H9 (cell line): Measurements from ENCODE around the gene TMEM151A. TPM values are rescaled to one million over a fixed set of nuclear protein-coding genes. Genes with fewer than 3 reads are reported as not detected.

ENCODE experiments used
- DNase-seq: peaks from one replicate; pipeline ENCODE4 v3.0.0-alpha.2; 2017
- H2AFZ ChIP-seq: one replicate; pipeline ENCODE4 v1.6.1; 2013; ENCODE audit warnings: mild to moderate bottlenecking, low read length, control low read depth, moderate library complexity
- H2AK5ac ChIP-seq: 2 replicates; pipeline ENCODE4 v1.6.1; 2013; ENCODE audit warnings: low read length, control low read depth, mixed read lengths; ENCODE audit not compliant: insufficient read length
- H2BK120ac ChIP-seq: one replicate; pipeline ENCODE4 v1.6.1; 2013; ENCODE audit warnings: low read depth, mild to moderate bottlenecking, low read length, control low read depth, inconsistent platforms; ENCODE audit not compliant: poor library complexity, severe bottlenecking
- H2BK12ac ChIP-seq: 2 replicates; pipeline ENCODE4 v1.6.1; 2013; ENCODE audit warnings: low read length, control low read depth, mixed read lengths, low read depth; ENCODE audit not compliant: insufficient read length
- H2BK15ac ChIP-seq: 2 replicates; pipeline ENCODE4 v1.6.1; 2013; ENCODE audit warnings: low read depth, low read length, control low read depth
- H2BK20ac ChIP-seq: one replicate; pipeline ENCODE4 v1.6.1; 2013; ENCODE audit warnings: low read depth, mild to moderate bottlenecking, low read length, control low read depth, inconsistent platforms; ENCODE audit not compliant: poor library complexity, severe bottlenecking
- H2BK5ac ChIP-seq: 2 replicates; pipeline ENCODE4 v1.6.1; 2013; ENCODE audit warnings: low read length, control low read depth, mixed read lengths; ENCODE audit not compliant: insufficient read length
- H3K14ac ChIP-seq: 2 replicates; pipeline ENCODE4 v1.6.1; 2013; ENCODE audit warnings: low read length, control low read depth; ENCODE audit not compliant: insufficient read depth
- H3K18ac ChIP-seq: 2 replicates; pipeline ENCODE4 v1.6.1; 2013; ENCODE audit warnings: low read depth, mild to moderate bottlenecking, mixed read lengths, low read length, control low read depth; ENCODE audit not compliant: insufficient read length
- H3K23ac ChIP-seq: 2 replicates; pipeline ENCODE4 v1.6.1; 2013; ENCODE audit warnings: low read length, control low read depth, mixed read lengths, low read depth; ENCODE audit not compliant: insufficient read length
- H3K23me2 ChIP-seq: 2 replicates; pipeline ENCODE4 v1.6.1; 2013; ENCODE audit warnings: low read depth, mild to moderate bottlenecking, mixed read lengths, low read length, control low read depth; ENCODE audit not compliant: insufficient read length, poor library complexity, severe bottlenecking
- H3K27ac ChIP-seq: 2 replicates; pipeline ENCODE4 v1.5.1; 2013; ENCODE audit warnings: low read length, control low read depth, mixed read lengths, low read depth; ENCODE audit not compliant: insufficient read length
- H3K27me3 ChIP-seq: 2 replicates; pipeline ENCODE4 v1.6.1; 2013; ENCODE audit warnings: low read length, control low read depth, inconsistent platforms; ENCODE audit not compliant: insufficient read depth
- H3K4ac ChIP-seq: 2 replicates; pipeline ENCODE4 v1.6.1; 2013; ENCODE audit warnings: low read depth, mild to moderate bottlenecking, control low read depth, inconsistent platforms, low read length, moderate library complexity
- H3K4me1 ChIP-seq: 2 replicates; pipeline ENCODE4 v1.6.1; 2013; ENCODE audit warnings: low read length, control low read depth, inconsistent platforms; ENCODE audit not compliant: insufficient read depth
- H3K4me2 ChIP-seq: 2 replicates; pipeline ENCODE4 v1.6.1; 2013; ENCODE audit warnings: low read length, control low read depth, mixed read lengths; ENCODE audit not compliant: insufficient read length, insufficient read depth
- H3K56ac ChIP-seq: 2 replicates; pipeline ENCODE4 v1.6.1; 2013; ENCODE audit warnings: low read depth, mild to moderate bottlenecking, mixed read lengths, low read length, control low read depth; ENCODE audit not compliant: insufficient read length
- H3K79me1 ChIP-seq: 2 replicates; pipeline ENCODE4 v1.6.1; 2013; ENCODE audit warnings: low read depth, mild to moderate bottlenecking, moderate library complexity, low read length, control low read depth, inconsistent platforms; ENCODE audit not compliant: insufficient read depth, poor library complexity, severe bottlenecking
- H3K79me2 ChIP-seq: 2 replicates; pipeline ENCODE4 v1.6.1; 2013; ENCODE audit warnings: low read length, control low read depth, inconsistent platforms; ENCODE audit not compliant: insufficient read depth
- H3K9ac ChIP-seq: 2 replicates; pipeline ENCODE4 v1.6.1; 2013; ENCODE audit warnings: low read length, control low read depth, mixed read lengths; ENCODE audit not compliant: insufficient read length; ENCODE audit errors: extremely low read depth
- H3K9me3 ChIP-seq: one replicate; pipeline ENCODE4 v1.6.1; 2013; ENCODE audit warnings: low read depth, low read length, inconsistent platforms; ENCODE audit not compliant: control insufficient read depth
- H3T11ph ChIP-seq: one replicate; pipeline ENCODE4 v1.6.1; 2013; ENCODE audit warnings: mild to moderate bottlenecking, low read length, control low read depth, inconsistent platforms
- H4K20me1 ChIP-seq: one replicate; pipeline ENCODE4 v1.6.1; 2013; ENCODE audit not compliant: control insufficient read depth, insufficient read length, insufficient read depth
- H4K5ac ChIP-seq: 2 replicates; pipeline ENCODE4 v1.6.1; 2013; ENCODE audit warnings: low read depth, mild to moderate bottlenecking, mixed read lengths, low read length, control low read depth; ENCODE audit not compliant: insufficient read length
- H4K8ac ChIP-seq: replicated peaks from 2 replicates; pipeline ENCODE4 v1.6.1; 2013; ENCODE audit warnings: low read length, control low read depth, mixed read lengths, low read depth; ENCODE audit not compliant: insufficient read length
- H4K91ac ChIP-seq: 2 replicates; pipeline ENCODE4 v1.6.1; 2013; ENCODE audit warnings: low read depth, mild to moderate bottlenecking, moderate library complexity, mixed read lengths, low read length, control low read depth; ENCODE audit not compliant: insufficient read length
- H3K27ac Mint-ChIP-seq, 3 experiments: 2 replicates in 2 of 3; 3 replicates in 1 of 3; pipeline ENCODE4 v1.8.0; 2020 to 2021; ENCODE audit warnings: mixed read lengths in 3 of 3, mild to moderate bottlenecking in 1 of 3, moderate library complexity in 1 of 3
- H3K27me3 Mint-ChIP-seq: 2 replicates; pipeline ENCODE4 v1.8.0; 2021; ENCODE audit warnings: low read depth, mild to moderate bottlenecking, moderate library complexity, mixed read lengths
- H3K36me3 Mint-ChIP-seq, 3 experiments: 2 replicates in 2 of 3; 3 replicates in 1 of 3; pipeline ENCODE4 v1.8.0; 2020 to 2021; ENCODE audit warnings: low read depth in 3 of 3, mixed read lengths in 3 of 3; ENCODE audit not compliant: insufficient read depth in 1 of 3
- H3K4me1 Mint-ChIP-seq, 2 experiments: 2 replicates each; pipeline ENCODE4 v1.8.0; 2020; ENCODE audit warnings: mixed read lengths in 2 of 2
- H3K4me3 Mint-ChIP-seq, 2 experiments: 2 replicates in 1 of 2; 3 replicates in 1 of 2; pipeline ENCODE4 v1.8.0; 2020 to 2021; ENCODE audit warnings: mild to moderate bottlenecking in 2 of 2, mixed read lengths in 2 of 2, moderate library complexity in 1 of 2
- H3K9me3 Mint-ChIP-seq, 2 experiments: 2 replicates in 1 of 2; 3 replicates in 1 of 2; pipeline ENCODE4 v1.8.0; 2020; ENCODE audit warnings: mild to moderate bottlenecking in 2 of 2, mixed read lengths in 2 of 2, moderate library complexity in 1 of 2
- CTCF ChIP-seq: fragments of 200-600 bp; sonication (generic); conservative IDR thresholded peaks from 3 replicates; pipeline ENCODE4 v1.8.0; 2021; ENCODE audit warnings: antibody characterized with exemption, mild to moderate bottlenecking
- WGBS: extraction: QIAGEN DNeasy Blood & Tissue Kit; methylation state at CpG from one replicate; pipeline ENCODE4 v1.1.7; 2013; ENCODE audit warnings: missing lambda C conversion rate, low lambda C conversion rate, mixed read lengths; ENCODE audit not compliant: insufficient read length; ENCODE audit errors: extremely low coverage; 5-methylcytosine and 5-hydroxymethylcytosine counted together
- total RNA-seq: library from RNA; stranded (reverse); gene quantifications from 2 replicates; pipeline ENCODE4 v1.2.1, GENCODE V29; 2021

Gene TMEM151A
- total RNA-seq, 1 experiment from 2014 or later = 1.2 TPM

- Histone ChIP-seq H2BK12ac (no peak overlapping the region), H3K56ac (no peak overlapping the region), H4K5ac (no peak overlapping the region), H3K4ac (no peak overlapping the region), H3K18ac (no peak overlapping the region), H2AK5ac (no peak overlapping the region), H3K23ac (no peak overlapping the region), H3K4me2 (no peak overlapping the region), H2BK15ac (no peak overlapping the region), H3K27me3 (no peaks in the 10 kb centered on the region), H4K91ac (no peak overlapping the region), H3K79me2 (no peaks in the 10 kb centered on the region), H3K9me3 (no peaks in the 10 kb centered on the region), H3K23me2 (peaks cover 12% of the 10 kb centered on the region), H3T11ph (no peak overlapping the region), H2BK5ac (no peak overlapping the region), H3K79me1 (no peaks in the 10 kb centered on the region), H3K14ac (no peak overlapping the region), H3K27ac (no peak overlapping the region), H3K4me1 (no peaks in the 10 kb centered on the region), H2AFZ (no peak overlapping the region), H2BK120ac (no peak overlapping the region), H4K8ac (no peak overlapping the region), H4K20me1 (no peaks in the 10 kb centered on the region), H2BK20ac (no peak overlapping the region), H3K9ac (no peak overlapping the region)
- Mint-ChIP-seq H3K4me1 (peaks cover 10 to 19% of the 10 kb centered on the region in 2 experiments), H3K4me3 (no peak overlapping the region), H3K9me3 (no peaks in the 10 kb centered on the region; a peak in 1 of 5 replicates), H3K27me3 (peaks cover 16% of the 10 kb centered on the region), H3K36me3 (no peaks in the 10 kb centered on the region), H3K27ac (no peak overlapping the region)
- no peak for DNase-seq
- WGBS = no CpG with 5 or more reads among the region's 3 CpGs
- TF ChIP-seq CTCF = no peak
These were observed 17.8 kb downstream of the TMEM151A start for GRCh38 chr11:66309475-66309874.
